Measurements from ENCODE around the gene MC3R. TPM values are rescaled to one million over a fixed set of nuclear protein-coding genes. Genes with fewer than 3 reads are reported as not detected.

MC3R gene
- polyA plus RNA-seq, 1 donor from 2014 or later: not detected

- no peak overlapping the region for H3K27ac ChIP-seq (ENCODE audit: low read length)
- H3K9ac ChIP-seq (ENCODE audit: low read length): no peak overlapping the region
- no peaks in the 10 kb centered on the region for H4K20me1 ChIP-seq (ENCODE audit: insufficient read depth)
- H3F3A ChIP-seq (ENCODE audit: insufficient read depth, low read length, poor library complexity, severe bottlenecking): no peaks in the 10 kb centered on the region
- H3K79me2 ChIP-seq (replicated peaks; ENCODE audit: insufficient read depth, low read length): no peaks in the 10 kb centered on the region
- H2AFZ ChIP-seq (ENCODE audit: low read depth, low read length): no peak overlapping the region
- H3K9me3 ChIP-seq (ENCODE audit: low read length): no peaks in the 10 kb centered on the region
- no peaks in the 10 kb centered on the region for H3K9me2 ChIP-seq (ENCODE audit: insufficient read depth, low read length)
- no peaks in the 10 kb centered on the region for H3K27me3 ChIP-seq (ENCODE audit: insufficient read depth, low read depth, low read length)
- no peak overlapping the region for H3K4me3 ChIP-seq (ENCODE audit: low read length)
- no peak overlapping the region for H3K4me2 ChIP-seq (ENCODE audit: low read length)
- H3K36me3 ChIP-seq (ENCODE audit: insufficient read depth, low read length): no peaks in the 10 kb centered on the region
- TF ChIP-seq SMC3 (conservative IDR thresholded peaks at IDR 0.05; ENCODE audit: poor library complexity) (no peak), CTCF (IDR thresholded peaks at IDR 0.05; ENCODE audit: poor library complexity, severe bottlenecking) (no peak), MXI1 (conservative IDR thresholded peaks at IDR 0.05; ENCODE audit: poor library complexity, severe bottlenecking) (no peak), EP300 (conservative IDR thresholded peaks at IDR 0.05; ENCODE audit: poor library complexity, severe bottlenecking) (no peak), REST (IDR thresholded peaks at IDR 0.05; ENCODE audit: borderline replicate concordance) (no peak), POLR2AphosphoS5 (IDR thresholded peaks at IDR 0.05) (no peak), RAD21 (conservative IDR thresholded peaks at IDR 0.05) (no peak), EZH2 (IDR thresholded peaks at IDR 0.05; ENCODE audit: borderline replicate concordance, insufficient read depth, low read length, poor library complexity, severe bottlenecking) (no peak), TAF1 (IDR thresholded peaks at IDR 0.05; ENCODE audit: low read depth) (no peak)
Observed at GRCh38 chr20:56285496-56285895, 37.0 kb downstream of the MC3R start.

- H3K9me3 ChIP-seq (ENCODE audit: low read length): no peaks in the 10 kb centered on the region
- H3K27ac ChIP-seq (ENCODE audit: low read length): no peak overlapping the region
- H3K9me2 ChIP-seq (ENCODE audit: insufficient read depth, low read length): no peaks in the 10 kb centered on the region
- no peaks in the 10 kb centered on the region for H3K36me3 ChIP-seq (ENCODE audit: insufficient read depth, low read length)
- H3K4me3 ChIP-seq (ENCODE audit: low read length): no peak overlapping the region
- TF ChIP-seq REST (IDR thresholded peaks at IDR 0.05; ENCODE audit: borderline replicate concordance): no peak
- TF ChIP-seq POLR2AphosphoS5 (IDR thresholded peaks at IDR 0.05): no peak
- TF ChIP-seq CTCF (IDR thresholded peaks at IDR 0.05; ENCODE audit: poor library complexity, severe bottlenecking): no peak
- TF ChIP-seq EP300 (conservative IDR thresholded peaks at IDR 0.05; ENCODE audit: poor library complexity, severe bottlenecking): no peak
- TF ChIP-seq TAF1 (IDR thresholded peaks at IDR 0.05; ENCODE audit: low read depth): no peak
- no peak for TF ChIP-seq SMC3 (conservative IDR thresholded peaks at IDR 0.05; ENCODE audit: poor library complexity)
- TF ChIP-seq RAD21 (conservative IDR thresholded peaks at IDR 0.05): no peak
- TF ChIP-seq MXI1 (conservative IDR thresholded peaks at IDR 0.05; ENCODE audit: poor library complexity, severe bottlenecking): no peak
- TF ChIP-seq EZH2 (IDR thresholded peaks at IDR 0.05; ENCODE audit: borderline replicate concordance, insufficient read depth, low read length, poor library complexity, severe bottlenecking): no peak
- no peaks in the 10 kb centered on the region for H4K20me1 ChIP-seq (ENCODE audit: insufficient read depth)
- no peak overlapping the region for H3K9ac ChIP-seq (ENCODE audit: low read length)
- no peaks in the 10 kb centered on the region for H3K79me2 ChIP-seq (replicated peaks; ENCODE audit: insufficient read depth, low read length)
- no peak overlapping the region for H2AFZ ChIP-seq (ENCODE audit: low read depth, low read length)
- no peak overlapping the region for H3K4me2 ChIP-seq (ENCODE audit: low read length)
- no peaks in the 10 kb centered on the region for H3K27me3 ChIP-seq (ENCODE audit: insufficient read depth, low read depth, low read length)
- H3F3A ChIP-seq (ENCODE audit: insufficient read depth, low read length, poor library complexity, severe bottlenecking): no peaks in the 10 kb centered on the region
Observed at GRCh38 chr20:56289652-56290051, 41.1 kb downstream of the MC3R start.

Data from neural cell (in vitro differentiated cells).